Adrenal gland (tissue), 5 donors: ENCODE measurements around the gene TBATA.

ENCODE experiments used
- POLR2A ChIP-seq, 2 donors: fragments of 450-650 bp; IDR thresholded peaks; one replicate each; pipeline ENCODE4 v1.6.1; 2017; ENCODE audit warnings: antibody characterized with exemption in 2 of 2, mild to moderate bottlenecking in 2 of 2, moderate library complexity in 1 of 2
- TF ChIP-seq, protein P1 (sequence below), 6 experiments: fragments of 450-650 bp in 4 of 6; fragments of 200-600 bp in 2 of 6; sonication (generic) in 1 of 6; IDR thresholded peaks; 1 replicate in 5 of 6; 2 replicates in 1 of 6; pipeline versions ENCODE4 v1.5.1 to v1.8.0; 2016 to 2021; ENCODE audit warnings: antibody characterized with exemption in 6 of 6, mild to moderate bottlenecking in 2 of 6, moderate library complexity in 1 of 6
- donor health status: DM: no; HTN: no; CAD: no.

GRCh38 chr10:70809011-70809611 is 23.9 kb upstream of the TBATA start:
- TF ChIP-seq, protein P1, sequence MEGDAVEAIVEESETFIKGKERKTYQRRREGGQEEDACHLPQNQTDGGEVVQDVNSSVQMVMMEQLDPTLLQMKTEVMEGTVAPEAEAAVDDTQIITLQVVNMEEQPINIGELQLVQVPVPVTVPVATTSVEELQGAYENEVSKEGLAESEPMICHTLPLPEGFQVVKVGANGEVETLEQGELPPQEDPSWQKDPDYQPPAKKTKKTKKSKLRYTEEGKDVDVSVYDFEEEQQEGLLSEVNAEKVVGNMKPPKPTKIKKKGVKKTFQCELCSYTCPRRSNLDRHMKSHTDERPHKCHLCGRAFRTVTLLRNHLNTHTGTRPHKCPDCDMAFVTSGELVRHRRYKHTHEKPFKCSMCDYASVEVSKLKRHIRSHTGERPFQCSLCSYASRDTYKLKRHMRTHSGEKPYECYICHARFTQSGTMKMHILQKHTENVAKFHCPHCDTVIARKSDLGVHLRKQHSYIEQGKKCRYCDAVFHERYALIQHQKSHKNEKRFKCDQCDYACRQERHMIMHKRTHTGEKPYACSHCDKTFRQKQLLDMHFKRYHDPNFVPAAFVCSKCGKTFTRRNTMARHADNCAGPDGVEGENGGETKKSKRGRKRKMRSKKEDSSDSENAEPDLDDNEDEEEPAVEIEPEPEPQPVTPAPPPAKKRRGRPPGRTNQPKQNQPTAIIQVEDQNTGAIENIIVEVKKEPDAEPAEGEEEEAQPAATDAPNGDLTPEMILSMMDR (IDR thresholded peaks at IDR 0.05), result no peak
- TF ChIP-seq POLR2A (IDR thresholded peaks at IDR 0.05), result no peak
